ENCODE results near the gene SPCS1.

SPCS1 gene

GRCh38 chr3:52684184-52684583 is 21.7 kb upstream of the SPCS1 start:
- Histone ChIP-seq H3K9me3 (ENCODE audit: low read length) (no peaks in the 10 kb centered on the region), H3K36me3 (ENCODE audit: insufficient read depth, low read length) (peaks cover 44% of the 10 kb centered on the region), H2AFZ (ENCODE audit: low read depth, low read length) (no peak overlapping the region), H3K27me3 (ENCODE audit: insufficient read depth, low read length) (no peaks in the 10 kb centered on the region), H3K4me3 (ENCODE audit: low read length) (peak overlapping the region; percentile 86), H3K4me1 (ENCODE audit: insufficient read depth, low read length) (peaks cover 33% of the 10 kb centered on the region)

DNA sequence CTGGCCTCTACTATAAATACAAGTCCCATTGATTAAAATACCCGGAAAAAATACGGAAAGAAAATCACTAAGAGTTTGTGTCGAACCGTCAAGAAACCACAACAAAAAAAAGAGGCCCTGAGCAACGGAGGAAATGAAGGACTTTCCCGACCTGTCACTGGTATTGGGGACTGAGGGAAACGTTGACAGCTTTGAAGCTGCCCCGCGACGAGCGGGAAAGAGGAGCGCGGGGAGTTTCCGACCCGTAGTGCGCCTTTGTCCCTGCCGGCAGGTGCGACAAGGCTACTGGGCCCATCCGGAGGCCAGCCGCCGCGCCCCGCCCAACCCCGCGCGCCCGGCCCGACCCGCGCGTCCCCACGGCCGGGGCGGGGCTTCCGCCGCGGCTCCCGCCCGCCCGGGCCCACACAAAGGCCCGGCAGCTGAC is 20.6 kb upstream of the SPCS1 start:
- H3K9me3 ChIP-seq (ENCODE audit: low read length) = no peaks in the 10 kb centered on the region
- H2AFZ ChIP-seq (ENCODE audit: low read depth, low read length) = no peak overlapping the region
- peaks cover 33% of the 10 kb centered on the region for H3K4me1 ChIP-seq (ENCODE audit: insufficient read depth, low read length)
- no peaks in the 10 kb centered on the region for H3K27me3 ChIP-seq (ENCODE audit: insufficient read depth, low read length)
- peak overlapping the region; percentile 86 for H3K4me3 ChIP-seq (ENCODE audit: low read length)
- peaks cover 42% of the 10 kb centered on the region for H3K36me3 ChIP-seq (ENCODE audit: insufficient read depth, low read length)

DNA sequence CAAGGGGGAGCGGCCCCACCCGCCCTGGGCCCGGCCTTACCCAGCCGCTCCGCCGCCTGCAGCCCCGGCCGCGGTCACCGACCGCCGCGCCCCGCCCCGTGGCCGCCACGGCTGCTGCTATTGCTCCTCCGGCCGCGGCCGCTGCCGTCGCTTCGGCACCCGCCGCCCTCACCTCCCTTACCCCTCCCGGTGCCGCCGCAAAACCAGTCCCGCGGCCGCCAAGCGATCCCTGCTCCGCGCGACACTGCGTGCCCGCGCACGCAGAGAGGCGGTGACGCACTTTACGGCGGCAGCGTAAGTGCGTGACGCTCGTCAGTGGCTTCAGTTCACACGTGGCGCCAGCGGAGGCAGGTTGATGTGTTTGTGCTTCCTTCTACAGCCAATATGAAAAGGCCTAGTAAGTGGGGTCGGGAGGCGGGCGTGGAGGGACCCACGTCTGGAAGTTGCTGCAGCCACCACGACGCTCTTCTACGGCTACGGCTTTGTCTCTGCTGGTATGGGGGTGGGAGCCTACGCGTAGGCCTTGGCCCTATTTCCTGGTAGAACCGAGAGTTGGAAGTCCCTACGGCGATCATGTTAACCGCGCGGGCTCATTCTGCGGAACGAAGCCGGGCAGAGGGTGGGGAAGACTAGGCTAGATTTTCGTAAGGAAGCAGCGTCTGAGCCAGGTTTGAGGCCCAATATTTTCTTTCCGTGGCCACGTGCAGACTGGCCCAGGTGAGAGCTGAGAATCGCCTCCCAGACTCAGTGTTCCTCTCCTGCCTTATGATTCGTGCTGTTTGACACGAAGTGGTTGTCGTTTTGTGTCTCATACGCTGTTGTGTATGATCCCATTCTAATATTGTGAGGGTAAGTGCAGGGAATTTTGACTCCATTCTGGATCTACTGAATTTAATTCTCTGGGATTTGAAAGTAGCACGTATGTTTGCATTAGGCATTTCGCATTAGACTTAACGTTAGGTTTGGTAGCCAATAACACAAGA is 19.9 kb upstream of the SPCS1 start, which contains the start of the genes GNL3 and PBRM1:
GNL3 (plus strand) TSS at position 324 of the 983 bp plus-strand sequence; CDS start at position 385, 61 bp downstream.
PBRM1 (minus strand) TSS at position 205 of the 983 bp plus-strand sequence.
- H3K36me3 ChIP-seq (ENCODE audit: insufficient read depth, low read length) = peaks cover 44% of the 10 kb centered on the region
- peak within 1 kb of the TSS; percentile 86 for H3K4me3 ChIP-seq (ENCODE audit: low read length)

DNA sequence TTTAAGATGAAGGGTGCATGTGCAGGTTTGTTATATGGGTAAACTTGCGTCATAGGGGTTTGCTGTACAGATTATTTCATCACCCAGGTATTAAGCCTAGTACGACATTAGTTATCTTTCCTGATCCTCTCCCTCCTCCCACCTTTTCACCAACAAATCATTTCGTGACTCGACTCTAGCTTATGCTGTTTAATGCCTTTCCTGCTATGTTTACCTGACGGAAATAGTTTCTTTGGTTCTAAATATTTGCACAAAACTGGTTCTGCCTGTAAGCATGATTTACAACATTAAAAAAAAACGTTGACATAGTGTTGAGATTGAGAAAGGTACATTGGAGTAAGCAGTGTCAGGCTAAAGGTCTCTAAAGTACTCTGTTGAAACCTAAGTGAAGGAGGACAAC is 17.6 kb upstream of the SPCS1 start:
- Histone ChIP-seq H2AFZ (ENCODE audit: low read depth, low read length) (no peak overlapping the region), H3K9me3 (ENCODE audit: low read length) (no peaks in the 10 kb centered on the region), H3K36me3 (ENCODE audit: insufficient read depth, low read length) (peaks cover 58% of the 10 kb centered on the region), H3K27me3 (ENCODE audit: insufficient read depth, low read length) (no peaks in the 10 kb centered on the region), H3K4me3 (ENCODE audit: low read length) (no peak overlapping the region), H3K4me1 (ENCODE audit: insufficient read depth, low read length) (peaks cover 24% of the 10 kb centered on the region)

More for the DNA sequence above, 19.9 kb upstream of the SPCS1 start, which contains the start of the genes GNL3 and PBRM1:
- no peak within 1 kb of the TSS for H2AFZ ChIP-seq (ENCODE audit: low read depth, low read length)
- peaks cover 33% of the 10 kb centered on the region for H3K4me1 ChIP-seq (ENCODE audit: insufficient read depth, low read length)
- no peaks in the 10 kb centered on the region for H3K27me3 ChIP-seq (ENCODE audit: insufficient read depth, low read length)
- H3K9me3 ChIP-seq (ENCODE audit: low read length) = no peaks in the 10 kb centered on the region

- Histone ChIP-seq H3K27me3 (ENCODE audit: insufficient read depth, low read length) (no peaks in the 10 kb centered on the region), H3K36me3 (ENCODE audit: insufficient read depth, low read length) (peaks cover 66% of the 10 kb centered on the region), H2AFZ (ENCODE audit: low read depth, low read length) (no peak overlapping the region), H3K4me1 (ENCODE audit: insufficient read depth, low read length) (peaks cover 23% of the 10 kb centered on the region), H3K9me3 (ENCODE audit: low read length) (no peaks in the 10 kb centered on the region), H3K4me3 (ENCODE audit: low read length) (no peak overlapping the region)
Observed at GRCh38 chr3:52689151-52689550, 16.8 kb upstream of the SPCS1 start.

DNA sequence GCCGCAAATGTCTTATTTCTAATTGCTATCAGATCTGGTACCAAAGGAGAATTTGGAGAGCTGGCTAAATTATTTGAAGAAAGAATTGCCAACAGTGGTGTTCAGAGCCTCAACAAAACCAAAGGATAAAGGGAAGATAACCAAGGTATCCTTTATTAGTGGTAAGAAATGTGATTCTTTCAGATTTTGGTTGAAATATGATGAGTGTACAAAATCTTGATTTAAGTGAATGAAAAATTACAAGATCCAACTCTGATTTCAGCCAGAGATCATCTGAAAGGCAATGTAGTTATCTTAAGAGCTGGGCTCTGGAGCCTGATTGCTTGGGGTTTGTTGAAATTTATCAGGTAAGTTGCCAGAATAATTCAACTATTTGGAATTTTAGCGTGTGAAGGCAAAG is 15.3 kb upstream of the SPCS1 start:
- no peak overlapping the region for H3K4me3 ChIP-seq (ENCODE audit: low read length)
- H3K27me3 ChIP-seq (ENCODE audit: insufficient read depth, low read length) = no peaks in the 10 kb centered on the region
- H3K4me1 ChIP-seq (ENCODE audit: insufficient read depth, low read length) = peaks cover 18% of the 10 kb centered on the region
- H3K36me3 ChIP-seq (ENCODE audit: insufficient read depth, low read length) = peaks cover 79% of the 10 kb centered on the region
- H2AFZ ChIP-seq (ENCODE audit: low read depth, low read length) = no peak overlapping the region
- no peaks in the 10 kb centered on the region for H3K9me3 ChIP-seq (ENCODE audit: low read length)

DNA sequence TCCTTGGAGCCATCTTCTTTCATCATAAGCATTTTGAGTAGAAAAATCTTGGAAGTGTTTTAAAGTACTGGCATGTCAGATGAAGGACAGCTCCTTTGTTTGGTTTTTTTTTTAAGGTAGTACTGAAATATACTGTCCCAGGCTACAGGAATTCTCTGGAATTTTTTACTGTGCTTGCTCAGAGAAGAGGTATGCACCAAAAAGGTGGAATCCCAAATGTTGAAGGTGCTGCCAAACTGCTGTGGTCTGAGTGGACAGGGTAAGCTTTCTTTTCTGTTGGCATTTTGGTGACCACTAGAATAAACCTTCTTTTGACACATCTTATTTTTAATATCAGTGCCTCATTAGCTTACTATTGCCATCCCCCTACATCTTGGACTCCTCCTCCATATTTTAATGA is 12.8 kb upstream of the SPCS1 start:
- no peaks in the 10 kb centered on the region for H3K4me1 ChIP-seq (ENCODE audit: insufficient read depth, low read length)
- H2AFZ ChIP-seq (ENCODE audit: low read depth, low read length) = no peak overlapping the region
- no peaks in the 10 kb centered on the region for H3K27me3 ChIP-seq (ENCODE audit: insufficient read depth, low read length)
- no peak overlapping the region for H3K4me3 ChIP-seq (ENCODE audit: low read length)
- H3K9me3 ChIP-seq (ENCODE audit: low read length) = no peaks in the 10 kb centered on the region
- H3K36me3 ChIP-seq (ENCODE audit: insufficient read depth, low read length) = peaks cover 93% of the 10 kb centered on the region

GRCh38 chr3:52694528-52695189 is 11.2 kb upstream of the SPCS1 start:
- H3K36me3 ChIP-seq (ENCODE audit: insufficient read depth, low read length) = peaks cover 82% of the 10 kb centered on the region
- H3K4me3 ChIP-seq (ENCODE audit: low read length) = no peak overlapping the region

DNA sequence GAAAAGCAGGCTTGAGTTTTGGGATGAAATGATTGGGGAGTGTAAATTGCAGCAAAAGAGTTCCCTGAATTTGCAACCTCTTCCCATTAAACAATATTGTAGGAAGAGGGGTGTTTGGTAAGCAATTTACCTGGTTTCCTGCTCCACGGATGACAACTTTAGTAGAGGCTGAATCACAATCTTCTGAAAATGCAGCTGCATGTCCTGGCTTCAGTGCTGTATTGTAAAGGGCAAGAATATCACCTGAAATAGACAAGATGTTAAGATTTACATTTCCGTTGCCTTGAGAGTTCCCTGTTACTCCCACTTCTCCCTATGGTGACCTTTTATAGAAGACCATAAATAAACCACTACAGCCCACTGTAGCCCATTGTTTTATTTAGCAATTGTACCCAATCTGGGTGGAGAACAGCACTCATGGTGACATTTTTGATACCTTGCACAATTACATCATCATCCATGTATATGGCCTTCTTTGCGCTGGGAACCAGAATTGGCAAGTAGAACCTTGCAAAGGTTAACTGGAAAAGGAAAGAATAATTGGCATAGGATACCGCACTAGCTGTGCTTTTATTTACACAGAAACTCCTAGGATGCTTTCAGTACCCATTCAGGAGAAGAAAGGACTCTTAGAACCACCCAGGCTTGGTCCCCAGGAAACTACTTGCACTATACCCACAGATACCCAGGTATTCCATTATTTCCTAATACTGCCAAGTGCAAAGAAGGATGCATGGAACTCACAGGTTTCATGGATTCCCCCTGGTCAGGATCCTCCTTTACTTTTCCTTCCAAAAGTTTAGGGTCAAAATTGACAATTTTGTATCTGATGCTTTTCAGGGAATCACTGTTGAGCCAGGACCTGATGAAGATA is 9.9 kb upstream of the SPCS1 start:
- H3K4me1 ChIP-seq (ENCODE audit: insufficient read depth, low read length) = no peaks in the 10 kb centered on the region
- H3K36me3 ChIP-seq (ENCODE audit: insufficient read depth, low read length) = peaks cover 75% of the 10 kb centered on the region
- H2AFZ ChIP-seq (ENCODE audit: low read depth, low read length) = no peak overlapping the region
- H3K27me3 ChIP-seq (ENCODE audit: insufficient read depth, low read length) = no peaks in the 10 kb centered on the region
- no peaks in the 10 kb centered on the region for H3K9me3 ChIP-seq (ENCODE audit: low read length)
- no peak overlapping the region for H3K4me3 ChIP-seq (ENCODE audit: low read length)

More at GRCh38 chr3:52694528-52695189, 11.2 kb upstream of the SPCS1 start:
- Histone ChIP-seq H3K27me3 (ENCODE audit: insufficient read depth, low read length) (no peaks in the 10 kb centered on the region), H3K9me3 (ENCODE audit: low read length) (no peaks in the 10 kb centered on the region), H2AFZ (ENCODE audit: low read depth, low read length) (no peak overlapping the region), H3K4me1 (ENCODE audit: insufficient read depth, low read length) (no peaks in the 10 kb centered on the region)

GRCh38 chr3:52696830-52697631 is 8.9 kb upstream of the SPCS1 start:
- no peak overlapping the region for H2AFZ ChIP-seq (ENCODE audit: low read depth, low read length)
- no peak overlapping the region for H3K4me3 ChIP-seq (ENCODE audit: low read length)
- no peaks in the 10 kb centered on the region for H3K9me3 ChIP-seq (ENCODE audit: low read length)
- H3K27me3 ChIP-seq (ENCODE audit: insufficient read depth, low read length) = no peaks in the 10 kb centered on the region
- H3K4me1 ChIP-seq (ENCODE audit: insufficient read depth, low read length) = no peaks in the 10 kb centered on the region
- peaks cover 67% of the 10 kb centered on the region for H3K36me3 ChIP-seq (ENCODE audit: insufficient read depth, low read length)

DNA sequence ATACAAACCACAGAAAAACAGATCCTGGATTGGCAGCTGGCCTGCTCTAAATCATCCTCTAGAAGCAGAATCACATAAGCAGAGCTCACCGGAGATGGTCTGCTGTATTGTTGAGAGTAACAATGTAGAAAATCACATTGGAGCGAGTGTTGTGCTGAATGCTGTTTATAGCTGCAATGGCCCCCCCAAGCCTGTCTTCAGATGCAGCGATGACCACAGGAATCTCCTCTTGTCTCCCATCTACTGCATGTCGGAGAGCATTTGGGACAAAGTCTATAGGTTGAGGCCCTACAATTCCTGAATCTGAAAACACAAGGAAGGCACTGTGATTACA is 8.3 kb upstream of the SPCS1 start:
- H3K4me1 ChIP-seq (ENCODE audit: insufficient read depth, low read length) = no peaks in the 10 kb centered on the region
- no peak overlapping the region for H2AFZ ChIP-seq (ENCODE audit: low read depth, low read length)
- H3K27me3 ChIP-seq (ENCODE audit: insufficient read depth, low read length) = no peaks in the 10 kb centered on the region
- no peak overlapping the region for H3K4me3 ChIP-seq (ENCODE audit: low read length)
- peaks cover 61% of the 10 kb centered on the region for H3K36me3 ChIP-seq (ENCODE audit: insufficient read depth, low read length)
- H3K9me3 ChIP-seq (ENCODE audit: low read length) = no peaks in the 10 kb centered on the region

GRCh38 chr3:52703341-52703740 is 2.6 kb upstream of the SPCS1 start:
- H3K4me3 ChIP-seq (ENCODE audit: low read length) = no peak overlapping the region

More at GRCh38 chr3:52703341-52703740, 2.6 kb upstream of the SPCS1 start:
- Histone ChIP-seq H3K36me3 (ENCODE audit: insufficient read depth, low read length) (peaks cover 19% of the 10 kb centered on the region), H3K4me1 (ENCODE audit: insufficient read depth, low read length) (peaks cover 27% of the 10 kb centered on the region), H2AFZ (ENCODE audit: low read depth, low read length) (no peak overlapping the region), H3K27me3 (ENCODE audit: insufficient read depth, low read length) (no peaks in the 10 kb centered on the region), H3K9me3 (ENCODE audit: low read length) (no peaks in the 10 kb centered on the region)

Measured in neuron (in vitro differentiated cells).